D721Med (cell line): ENCODE measurements around the gene MANSC4.

Experiments used
- DNase-seq: peaks from one replicate; pipeline ENCODE4 v3.0.0; 2011; ENCODE audit warnings: low spot score; ENCODE audit not compliant: insufficient read length
- FAIRE-seq: peaks from 2 replicates; lab custom pipeline; 2011; peaks lifted over from hg19 to GRCh38; lab: Jason Lieb, UNC
- TF ChIP-seq, protein P1 (sequence below): IDR thresholded peaks from 2 replicates; pipeline ENCODE4 v1.5.1; 2012; ENCODE audit warnings: mild to moderate bottlenecking, control low read depth; ENCODE audit not compliant: insufficient read depth; ENCODE audit errors: missing control alignments

Gene MANSC4

DNA sequence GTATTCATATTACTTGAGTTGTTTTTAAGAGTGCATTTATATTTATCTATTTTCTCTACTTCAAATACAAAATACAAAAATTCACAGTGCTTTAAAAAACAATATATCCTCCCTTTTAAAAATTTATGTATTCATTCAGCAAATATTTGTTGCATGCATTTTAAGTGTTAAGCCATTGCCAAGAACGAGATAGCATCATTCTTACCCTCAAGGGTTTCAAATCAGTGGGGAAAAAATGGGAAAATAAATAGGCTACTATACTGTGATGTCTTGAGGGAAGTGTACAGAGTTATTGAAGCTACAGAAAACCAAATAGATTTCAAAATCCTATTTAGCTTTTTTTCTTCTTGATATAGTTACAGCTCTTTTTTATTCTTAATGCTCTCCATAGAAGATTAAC is 46.2 kb downstream of the MANSC4 start:
- FAIRE-seq (no peak), DNase-seq (no peak)
- TF ChIP-seq, protein P1, sequence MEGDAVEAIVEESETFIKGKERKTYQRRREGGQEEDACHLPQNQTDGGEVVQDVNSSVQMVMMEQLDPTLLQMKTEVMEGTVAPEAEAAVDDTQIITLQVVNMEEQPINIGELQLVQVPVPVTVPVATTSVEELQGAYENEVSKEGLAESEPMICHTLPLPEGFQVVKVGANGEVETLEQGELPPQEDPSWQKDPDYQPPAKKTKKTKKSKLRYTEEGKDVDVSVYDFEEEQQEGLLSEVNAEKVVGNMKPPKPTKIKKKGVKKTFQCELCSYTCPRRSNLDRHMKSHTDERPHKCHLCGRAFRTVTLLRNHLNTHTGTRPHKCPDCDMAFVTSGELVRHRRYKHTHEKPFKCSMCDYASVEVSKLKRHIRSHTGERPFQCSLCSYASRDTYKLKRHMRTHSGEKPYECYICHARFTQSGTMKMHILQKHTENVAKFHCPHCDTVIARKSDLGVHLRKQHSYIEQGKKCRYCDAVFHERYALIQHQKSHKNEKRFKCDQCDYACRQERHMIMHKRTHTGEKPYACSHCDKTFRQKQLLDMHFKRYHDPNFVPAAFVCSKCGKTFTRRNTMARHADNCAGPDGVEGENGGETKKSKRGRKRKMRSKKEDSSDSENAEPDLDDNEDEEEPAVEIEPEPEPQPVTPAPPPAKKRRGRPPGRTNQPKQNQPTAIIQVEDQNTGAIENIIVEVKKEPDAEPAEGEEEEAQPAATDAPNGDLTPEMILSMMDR = no peak

GRCh38 chr12:27733052-27733656 is 46.9 kb downstream of the MANSC4 start:
- DNase-seq = no peak
- TF ChIP-seq, protein P1 = peak; percentile 84
- peak; percentile 77 for FAIRE-seq

- no peak for FAIRE-seq
- DNase-seq = no peak
- TF ChIP-seq, protein P1 = no peak
Observed at GRCh38 chr12:27732281-27732680, 47.8 kb downstream of the MANSC4 start.

- DNase-seq (no peak), FAIRE-seq (no peak)
- TF ChIP-seq, protein P1 = no peak
Observed at GRCh38 chr12:27730097-27730588, 49.9 kb downstream of the MANSC4 start.

GRCh38 chr12:27723212-27723611 is 56.8 kb downstream of the MANSC4 start:
- TF ChIP-seq, protein P1 = no peak
- no peak for FAIRE-seq
- no peak for DNase-seq
